Measurements from ENCODE around the gene ZNF783. TPM values are rescaled to one million over a fixed set of nuclear protein-coding genes. Genes with fewer than 3 reads are reported as not detected.

Gene ZNF783
- total RNA-seq, 1 experiment from 2014 or later = 15.8 TPM

DNA sequence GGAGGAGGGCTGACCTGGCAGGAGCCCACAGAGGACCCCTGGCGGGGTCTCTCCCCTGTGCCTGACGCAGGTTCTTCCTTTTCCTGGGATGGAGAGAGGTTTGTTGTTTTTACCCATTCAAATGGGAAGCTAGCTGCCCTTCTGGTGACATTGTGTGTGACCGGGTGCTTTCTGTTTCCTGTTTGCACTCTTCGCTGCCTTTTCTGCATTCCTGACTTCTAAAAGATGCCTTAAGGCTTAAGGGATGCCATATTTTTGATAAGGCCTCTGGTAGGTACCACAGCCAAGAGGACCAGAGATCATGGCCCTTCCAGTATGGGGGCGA lies 20.3 kb downstream of the ZNF783 start:
- H3K79me2 ChIP-seq (ENCODE audit: low read depth) = no peaks in the 10 kb centered on the region
- H3F3A ChIP-seq (ENCODE audit: insufficient read depth, low read depth) = peaks cover 27% of the 10 kb centered on the region
- H4K20me1 ChIP-seq (ENCODE audit: insufficient read depth) = no peaks in the 10 kb centered on the region; the same call in none of the 2 replicates
- DNase-seq = no peak
- no peaks in the 10 kb centered on the region for H3K9me2 ChIP-seq (ENCODE audit: insufficient read depth)
- H3K27ac ChIP-seq = no peak overlapping the region
- ChIA-PET POLR2A (ENCODE audit: unreplicated experiment) (no interaction called here), CTCF (no interaction called here)
- no peaks in the 10 kb centered on the region for H3K9me3 ChIP-seq (ENCODE audit: insufficient read depth, low read depth)
- BruUV-seq (replicated peaks) = no TSS peak
- no peak for TF ChIP-seq EZH2 (IDR thresholded peaks at IDR 0.05; ENCODE audit: low read depth)
- TF ChIP-seq, protein P1, sequence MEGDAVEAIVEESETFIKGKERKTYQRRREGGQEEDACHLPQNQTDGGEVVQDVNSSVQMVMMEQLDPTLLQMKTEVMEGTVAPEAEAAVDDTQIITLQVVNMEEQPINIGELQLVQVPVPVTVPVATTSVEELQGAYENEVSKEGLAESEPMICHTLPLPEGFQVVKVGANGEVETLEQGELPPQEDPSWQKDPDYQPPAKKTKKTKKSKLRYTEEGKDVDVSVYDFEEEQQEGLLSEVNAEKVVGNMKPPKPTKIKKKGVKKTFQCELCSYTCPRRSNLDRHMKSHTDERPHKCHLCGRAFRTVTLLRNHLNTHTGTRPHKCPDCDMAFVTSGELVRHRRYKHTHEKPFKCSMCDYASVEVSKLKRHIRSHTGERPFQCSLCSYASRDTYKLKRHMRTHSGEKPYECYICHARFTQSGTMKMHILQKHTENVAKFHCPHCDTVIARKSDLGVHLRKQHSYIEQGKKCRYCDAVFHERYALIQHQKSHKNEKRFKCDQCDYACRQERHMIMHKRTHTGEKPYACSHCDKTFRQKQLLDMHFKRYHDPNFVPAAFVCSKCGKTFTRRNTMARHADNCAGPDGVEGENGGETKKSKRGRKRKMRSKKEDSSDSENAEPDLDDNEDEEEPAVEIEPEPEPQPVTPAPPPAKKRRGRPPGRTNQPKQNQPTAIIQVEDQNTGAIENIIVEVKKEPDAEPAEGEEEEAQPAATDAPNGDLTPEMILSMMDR (conservative IDR thresholded peaks at IDR 0.05) = no peak
- H3K36me3 ChIP-seq (ENCODE audit: low read depth) = peaks cover 8% of the 10 kb centered on the region; the same call in 1 of the 2 replicates
- H3K27me3 ChIP-seq (ENCODE audit: insufficient read depth, low read depth) = no peaks in the 10 kb centered on the region
- no peak overlapping the region for H3K4me2 ChIP-seq
- intact Hi-C loops (cut with micrococcal nuclease; ENCODE audit: unreplicated experiment) = no loop called here
- peaks cover 23% of the 10 kb centered on the region for H3K4me1 ChIP-seq (replicated peaks; ENCODE audit: insufficient read depth)
- no peak overlapping the region for H2AFZ ChIP-seq
- no peak overlapping the region for H3K4me3 ChIP-seq

DNA sequence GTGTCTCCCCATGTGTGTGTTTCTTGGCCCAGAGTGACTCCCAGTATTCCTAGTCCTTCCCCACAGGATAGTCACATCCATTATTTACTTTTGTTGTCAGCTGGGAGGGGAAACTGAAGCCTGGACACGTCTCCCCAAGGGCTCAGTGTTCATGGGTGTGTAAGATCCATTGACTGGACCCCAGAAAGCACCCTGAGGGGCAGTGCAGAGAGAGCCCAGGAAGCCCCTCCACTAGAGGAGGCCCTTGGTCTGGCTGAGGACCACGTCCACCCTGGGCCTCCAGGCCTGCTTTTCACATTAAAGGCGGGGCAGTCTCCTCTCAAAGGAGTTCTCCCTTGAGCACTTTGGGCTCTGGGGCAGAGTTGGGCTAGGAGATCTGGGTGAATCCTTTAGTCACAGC lies 21.3 kb downstream of the ZNF783 start:
- H3K27ac ChIP-seq = no peak overlapping the region
- no peaks in the 10 kb centered on the region for H3K27me3 ChIP-seq (ENCODE audit: insufficient read depth, low read depth)
- no peak overlapping the region for H2AFZ ChIP-seq
- TF ChIP-seq, protein P1 (conservative IDR thresholded peaks at IDR 0.05) = no peak
- TF ChIP-seq EZH2 (IDR thresholded peaks at IDR 0.05; ENCODE audit: low read depth) = no peak
- intact Hi-C loops (cut with micrococcal nuclease; ENCODE audit: unreplicated experiment) = no loop called here
- POLR2A ChIA-PET (ENCODE audit: unreplicated experiment) = no interaction called here
- H3K79me2 ChIP-seq (ENCODE audit: low read depth) = no peaks in the 10 kb centered on the region
- H4K20me1 ChIP-seq (ENCODE audit: insufficient read depth) = no peaks in the 10 kb centered on the region; the same call in 1 of the 2 replicates
- H3K9me2 ChIP-seq (ENCODE audit: insufficient read depth) = no peaks in the 10 kb centered on the region
- no TSS peak for BruUV-seq (replicated peaks)
- H3K4me3 ChIP-seq = no peak overlapping the region
- peaks cover 27% of the 10 kb centered on the region for H3F3A ChIP-seq (ENCODE audit: insufficient read depth, low read depth)
- peaks cover 25% of the 10 kb centered on the region for H3K4me1 ChIP-seq (replicated peaks; ENCODE audit: insufficient read depth)
- H3K36me3 ChIP-seq (ENCODE audit: low read depth) = no peaks in the 10 kb centered on the region
- no peak for DNase-seq
- CTCF ChIA-PET = no interaction called here
- H3K9me3 ChIP-seq (ENCODE audit: insufficient read depth, low read depth) = no peaks in the 10 kb centered on the region
- no peak overlapping the region for H3K4me2 ChIP-seq

DNA sequence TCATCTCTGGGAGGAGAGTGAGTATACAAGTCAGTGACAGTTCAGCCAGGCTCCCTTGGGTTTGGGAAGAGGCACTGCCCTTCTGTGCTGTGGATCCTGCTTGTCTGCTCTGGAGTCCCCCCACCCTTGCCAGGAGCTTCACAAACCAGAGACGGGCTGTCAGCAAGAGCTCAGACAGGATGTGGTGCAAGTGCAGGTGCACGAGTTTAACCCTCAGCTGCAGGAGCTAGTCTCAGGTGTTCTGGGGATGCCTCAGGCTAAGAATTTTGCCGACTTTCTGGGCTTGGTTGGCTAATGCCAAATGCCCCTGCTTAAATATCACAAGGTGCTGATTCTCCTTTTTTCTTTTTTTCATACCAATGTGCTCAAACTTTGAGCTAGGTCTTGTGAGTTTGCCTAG lies 22.3 kb downstream of the ZNF783 start:
- no peaks in the 10 kb centered on the region for H3K27me3 ChIP-seq (ENCODE audit: insufficient read depth, low read depth)
- DNase-seq = no peak
- peaks cover 27% of the 10 kb centered on the region for H3F3A ChIP-seq (ENCODE audit: insufficient read depth, low read depth)
- peak overlapping the region; percentile 62; the same call in 1 of the 2 replicates for H3K4me3 ChIP-seq
- intact Hi-C loops (cut with micrococcal nuclease; ENCODE audit: unreplicated experiment) = loop anchor here (2.0 kb wide), 2 partner anchors 90 to 194 kb away; partner anchors contain the start of genes ZNF282 and ZNF786
- no peaks in the 10 kb centered on the region; the same call in 1 of the 2 replicates for H4K20me1 ChIP-seq (ENCODE audit: insufficient read depth)
- TF ChIP-seq, protein P1 (conservative IDR thresholded peaks at IDR 0.05) = no peak
- no peak for TF ChIP-seq EZH2 (IDR thresholded peaks at IDR 0.05; ENCODE audit: low read depth)
- CTCF ChIA-PET = interaction anchor here (0.5 to 1.2 kb wide), 4 partner anchors 23 to 287 kb away, joined by 3 to 10 read pairs (median 4); partner anchors contain the start of genes ZNF282 and ZNF783
- no peaks in the 10 kb centered on the region for H3K9me2 ChIP-seq (ENCODE audit: insufficient read depth)
- H3K9me3 ChIP-seq (ENCODE audit: insufficient read depth, low read depth) = no peaks in the 10 kb centered on the region
- H2AFZ ChIP-seq = 0 out of 2 replicates have a peak overlapping the region, but pooled peaks have one; percentile 14
- POLR2A ChIA-PET (ENCODE audit: unreplicated experiment) = interaction anchor here (0.5 to 0.9 kb wide), 3 partner anchors 9 to 115 kb away, joined by 3 to 5 read pairs (median 5); partner anchors contain the start of gene ZNF783
- no peaks in the 10 kb centered on the region for H3K36me3 ChIP-seq (ENCODE audit: low read depth)
- H3K79me2 ChIP-seq (ENCODE audit: low read depth) = no peaks in the 10 kb centered on the region
- H3K27ac ChIP-seq = no peak overlapping the region
- peaks cover 25% of the 10 kb centered on the region for H3K4me1 ChIP-seq (replicated peaks; ENCODE audit: insufficient read depth)
- peak overlapping the region; percentile 95 for H3K4me2 ChIP-seq
- BruUV-seq (replicated peaks) = no TSS peak

All from PC-9 (cell line).